PFSK-1 (cell line): Measurements from ENCODE around the gene BEND7.

Source experiments
- POLR2AphosphoS5 ChIP-seq: IDR thresholded peaks from 2 replicates; pipeline ENCODE4 v1.6.1; 2012; ENCODE audit warnings: low read depth, mild to moderate bottlenecking, control low read depth, low read length, moderate library complexity
- TAF1 ChIP-seq: IDR thresholded peaks from 2 replicates; pipeline ENCODE4 v1.6.1; 2012; ENCODE audit warnings: low read length, control low read depth, borderline replicate concordance; ENCODE audit not compliant: insufficient read depth
- TF ChIP-seq, protein P1 (sequence below), 2 experiments: IDR thresholded peaks; 2 replicates each; pipeline versions ENCODE4 v1.6.1 to v1.8.0; 2011 to 2012; ENCODE audit warnings: low read depth in 2 of 2, low read length in 2 of 2, control low read depth in 1 of 2, inconsistent platforms in 1 of 2, mild to moderate bottlenecking in 1 of 2, moderate library complexity in 1 of 2; ENCODE audit not compliant: insufficient read depth in 1 of 2

DNA sequence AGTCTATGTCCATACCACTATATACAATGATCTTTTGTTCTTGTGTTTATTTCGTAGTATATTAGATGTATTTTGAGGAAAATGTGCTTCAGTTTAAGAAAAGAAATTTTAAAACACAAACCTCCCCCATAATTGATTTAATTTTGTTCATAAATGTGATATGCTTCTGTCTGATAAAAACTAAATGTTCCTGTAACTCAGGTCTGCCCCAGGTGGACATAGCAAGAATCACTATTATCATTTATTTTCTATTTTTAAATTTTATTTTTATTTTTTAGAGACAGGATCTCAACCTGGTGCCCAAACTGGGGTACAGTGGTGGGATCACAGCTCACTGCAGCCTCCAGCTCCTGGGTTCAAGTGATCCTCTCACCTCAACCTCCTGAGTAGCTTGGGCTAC, 43.2 kb downstream of the BEND7 start:
- TF ChIP-seq, protein P1, sequence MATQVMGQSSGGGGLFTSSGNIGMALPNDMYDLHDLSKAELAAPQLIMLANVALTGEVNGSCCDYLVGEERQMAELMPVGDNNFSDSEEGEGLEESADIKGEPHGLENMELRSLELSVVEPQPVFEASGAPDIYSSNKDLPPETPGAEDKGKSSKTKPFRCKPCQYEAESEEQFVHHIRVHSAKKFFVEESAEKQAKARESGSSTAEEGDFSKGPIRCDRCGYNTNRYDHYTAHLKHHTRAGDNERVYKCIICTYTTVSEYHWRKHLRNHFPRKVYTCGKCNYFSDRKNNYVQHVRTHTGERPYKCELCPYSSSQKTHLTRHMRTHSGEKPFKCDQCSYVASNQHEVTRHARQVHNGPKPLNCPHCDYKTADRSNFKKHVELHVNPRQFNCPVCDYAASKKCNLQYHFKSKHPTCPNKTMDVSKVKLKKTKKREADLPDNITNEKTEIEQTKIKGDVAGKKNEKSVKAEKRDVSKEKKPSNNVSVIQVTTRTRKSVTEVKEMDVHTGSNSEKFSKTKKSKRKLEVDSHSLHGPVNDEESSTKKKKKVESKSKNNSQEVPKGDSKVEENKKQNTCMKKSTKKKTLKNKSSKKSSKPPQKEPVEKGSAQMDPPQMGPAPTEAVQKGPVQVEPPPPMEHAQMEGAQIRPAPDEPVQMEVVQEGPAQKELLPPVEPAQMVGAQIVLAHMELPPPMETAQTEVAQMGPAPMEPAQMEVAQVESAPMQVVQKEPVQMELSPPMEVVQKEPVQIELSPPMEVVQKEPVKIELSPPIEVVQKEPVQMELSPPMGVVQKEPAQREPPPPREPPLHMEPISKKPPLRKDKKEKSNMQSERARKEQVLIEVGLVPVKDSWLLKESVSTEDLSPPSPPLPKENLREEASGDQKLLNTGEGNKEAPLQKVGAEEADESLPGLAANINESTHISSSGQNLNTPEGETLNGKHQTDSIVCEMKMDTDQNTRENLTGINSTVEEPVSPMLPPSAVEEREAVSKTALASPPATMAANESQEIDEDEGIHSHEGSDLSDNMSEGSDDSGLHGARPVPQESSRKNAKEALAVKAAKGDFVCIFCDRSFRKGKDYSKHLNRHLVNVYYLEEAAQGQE (IDR thresholded peaks at IDR 0.05; ENCODE audit: insufficient read depth in 1 of 2, low read depth in 2 of 2, low read length in 2 of 2), result no peak
- TF ChIP-seq POLR2AphosphoS5 (no peak), TAF1 (no peak)
